T-helper 1 cell (primary cell): ENCODE data around the gene IFT74.

ENCODE experiments used
- DNase-seq, 5 donors: peaks; one replicate each; pipeline ENCODE4 v3.0.0-alpha.2; 2012 to 2020

IFT74 gene

GRCh38 chr9:26974927-26975326 is 18.7 kb downstream of the IFT74 start:
- no peak for DNase-seq

DNA sequence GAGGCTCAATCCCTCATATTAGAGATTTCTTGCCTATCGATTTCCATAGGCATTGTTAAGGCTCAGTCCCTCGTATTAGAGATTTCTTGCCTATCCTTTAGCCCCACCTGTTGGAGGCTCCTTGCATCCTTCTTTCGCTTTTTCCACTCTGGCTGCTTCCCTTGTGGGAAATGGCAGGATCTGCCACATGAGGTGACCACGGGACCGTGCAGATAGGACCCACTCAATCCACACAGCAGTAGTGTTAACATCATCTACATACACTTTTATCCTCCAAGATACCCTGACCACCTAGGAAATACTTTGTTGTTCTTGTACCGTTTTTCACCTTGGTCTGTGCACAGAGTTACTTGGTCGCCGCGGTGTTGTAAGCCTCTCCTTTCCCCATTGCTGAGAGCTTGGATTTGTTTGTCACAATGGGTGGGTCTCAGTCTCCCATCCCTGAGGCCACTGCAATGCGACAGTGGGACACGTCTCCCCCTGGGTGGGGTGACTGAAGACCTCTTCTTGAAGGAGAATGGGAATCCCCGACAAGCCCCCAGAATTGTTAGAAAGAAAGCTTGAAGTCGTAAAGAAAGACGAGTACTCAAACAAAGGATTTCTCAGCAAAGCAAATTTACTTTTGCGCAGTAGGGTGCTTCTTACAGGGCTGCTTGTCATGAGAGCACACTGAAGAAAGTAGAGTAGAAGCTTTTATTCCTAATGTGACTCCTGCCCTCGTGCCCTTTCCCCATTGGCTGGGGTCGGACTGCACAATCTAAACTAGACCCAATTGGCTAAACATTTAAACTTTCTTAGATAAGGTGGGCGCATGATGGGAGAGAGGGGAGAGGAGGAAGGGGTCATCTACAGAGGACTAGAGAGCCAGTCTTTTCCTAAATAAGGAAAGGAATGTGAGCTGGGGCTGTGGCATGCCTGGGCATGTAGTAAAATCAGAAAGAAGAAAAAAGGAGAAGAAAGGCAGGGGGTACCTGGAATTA is 19.8 kb downstream of the IFT74 start:
- DNase-seq = no peak

DNA sequence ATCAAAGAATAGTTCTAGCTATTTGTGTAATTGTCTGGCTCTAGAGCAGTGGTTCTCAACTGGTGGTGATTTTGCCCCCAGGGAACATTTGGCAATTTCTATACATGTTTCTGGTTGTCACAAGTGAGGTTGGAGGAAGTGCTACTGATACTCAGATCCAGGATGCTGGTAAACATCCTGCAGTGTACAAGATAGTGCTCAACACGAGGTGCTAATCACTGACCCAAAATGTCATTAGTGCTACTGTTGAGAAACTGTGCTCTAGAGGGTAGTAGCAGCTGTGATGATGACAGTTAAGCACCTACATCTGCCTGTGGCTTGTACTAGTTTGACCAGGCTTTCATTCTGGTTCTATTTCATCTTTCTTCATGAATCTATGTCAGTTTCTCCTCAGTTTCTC is 27.1 kb downstream of the IFT74 start:
- no peak for DNase-seq

GRCh38 chr9:26995810-26996209 is 39.6 kb downstream of the IFT74 start:
- no peak for DNase-seq

GRCh38 chr9:27003426-27004077 is 47.3 kb downstream of the IFT74 start:
- no peak for DNase-seq

DNA sequence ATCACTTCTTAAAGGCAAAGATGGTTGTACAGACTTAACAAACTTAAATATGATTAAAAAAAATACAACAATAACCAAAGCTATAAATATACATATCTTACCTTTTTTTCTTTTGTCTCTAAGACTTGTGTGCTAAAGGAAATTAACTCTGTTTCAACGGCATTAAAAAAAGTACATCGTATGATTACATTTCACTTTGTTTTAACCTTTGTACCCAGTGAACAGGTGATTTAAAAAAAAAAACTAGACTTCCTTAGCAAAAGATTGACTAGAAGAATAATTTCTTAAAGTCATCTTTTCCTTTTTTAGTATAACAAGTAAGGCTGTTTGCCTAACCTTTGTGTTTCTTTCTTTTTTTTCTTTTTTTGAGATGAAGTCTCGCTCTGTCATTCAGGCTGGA is 49.3 kb downstream of the IFT74 start, which contains the start of gene LRRC19:
Gene LRRC19, minus strand, starts transcription at position 182 of the 400 bp plus-strand sequence. CDS start 5,978 bp downstream, outside the sequence.
- no peak for DNase-seq

GRCh38 chr9:27019589-27019988 is 63.4 kb downstream of the IFT74 start:
- DNase-seq = no peak

GRCh38 chr9:27022920-27023319 is 66.7 kb downstream of the IFT74 start:
- DNase-seq = no peak

DNA sequence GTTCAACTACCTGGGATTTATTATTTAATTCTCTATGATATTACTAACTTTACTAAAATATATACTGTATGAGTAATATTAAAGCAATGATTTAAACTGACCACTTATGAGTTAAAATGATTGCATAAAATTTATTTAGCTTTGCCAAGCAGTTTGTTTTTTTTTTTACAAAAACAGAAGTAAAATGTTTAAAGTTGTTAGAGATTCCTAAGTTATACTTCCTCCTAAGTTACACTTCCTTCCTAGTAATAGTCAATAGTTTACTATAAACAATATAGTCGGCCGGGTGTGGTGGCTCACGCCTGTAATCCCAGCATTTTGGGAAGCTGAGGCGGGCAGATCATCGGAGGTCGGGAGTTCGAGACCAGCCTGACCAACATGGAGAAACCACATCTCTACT is 73.0 kb downstream of the IFT74 start:
- DNase-seq = no peak

GRCh38 chr9:27033815-27034403 is 77.7 kb downstream of the IFT74 start:
- DNase-seq = peak in 2 of 5 donors; percentile 15 to 25

GRCh38 chr9:27037499-27037898 is 81.3 kb downstream of the IFT74 start:
- DNase-seq = no peak

DNA sequence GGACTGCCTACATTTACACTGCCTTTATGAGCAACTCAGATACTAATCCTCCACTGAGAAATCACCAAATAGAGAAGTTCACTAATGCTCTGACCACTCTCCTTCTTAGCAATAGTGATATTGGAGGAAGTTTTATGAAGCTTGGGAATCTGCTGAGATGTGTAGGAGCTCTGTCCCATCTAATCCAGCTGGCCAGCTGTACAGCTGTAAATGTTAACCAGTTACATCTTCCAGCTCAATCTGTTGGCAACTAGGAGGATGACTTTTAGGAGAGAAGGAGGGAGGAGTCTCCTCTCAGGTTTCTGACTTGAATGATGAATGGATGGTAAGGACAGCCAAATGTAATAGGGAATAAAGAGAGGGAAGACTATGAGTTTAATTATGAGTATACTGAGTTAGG is 85.5 kb downstream of the IFT74 start:
- DNase-seq = no peak

GRCh38 chr9:27042476-27042875 is 86.3 kb downstream of the IFT74 start:
- no peak for DNase-seq

DNA sequence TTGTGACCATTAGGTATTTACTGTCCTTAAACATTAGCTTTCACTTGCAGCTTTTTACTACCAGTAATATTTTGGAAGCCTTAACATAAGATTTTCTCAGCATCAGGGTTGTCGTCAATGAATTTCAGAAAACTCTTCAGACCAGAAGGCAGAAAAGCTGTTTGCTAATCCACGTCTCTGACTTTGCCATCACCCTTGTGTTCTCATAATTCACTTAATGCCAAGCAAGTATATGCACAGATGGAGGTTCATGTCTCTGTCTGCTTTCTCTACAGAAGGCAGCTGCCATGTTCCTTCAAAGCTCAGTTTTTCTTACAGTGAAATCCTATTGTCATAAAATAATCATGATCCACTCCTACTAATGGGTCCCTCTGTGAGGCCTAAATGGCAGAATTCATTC is 87.0 kb downstream of the IFT74 start:
- no peak for DNase-seq

DNA sequence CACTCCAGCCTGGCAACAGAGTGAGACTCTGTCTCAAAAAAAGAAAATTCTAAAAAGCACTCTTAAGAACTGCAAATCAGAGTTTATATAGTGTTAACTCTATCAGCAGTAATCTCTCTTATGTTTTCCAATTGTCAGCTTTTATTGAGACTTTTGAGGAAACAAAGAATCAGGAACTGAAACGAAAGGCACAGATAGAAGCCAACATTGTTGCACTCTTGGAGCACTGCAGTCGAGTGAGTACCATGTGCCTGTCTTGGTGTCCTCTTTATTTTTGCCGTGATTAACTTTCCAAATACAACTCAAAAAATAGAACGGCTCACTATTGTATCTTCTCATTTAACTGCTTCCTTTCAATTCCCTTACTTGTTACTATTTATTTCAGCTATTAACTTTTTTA is 90.9 kb downstream of the IFT74 start:
- DNase-seq = no peak

DNA sequence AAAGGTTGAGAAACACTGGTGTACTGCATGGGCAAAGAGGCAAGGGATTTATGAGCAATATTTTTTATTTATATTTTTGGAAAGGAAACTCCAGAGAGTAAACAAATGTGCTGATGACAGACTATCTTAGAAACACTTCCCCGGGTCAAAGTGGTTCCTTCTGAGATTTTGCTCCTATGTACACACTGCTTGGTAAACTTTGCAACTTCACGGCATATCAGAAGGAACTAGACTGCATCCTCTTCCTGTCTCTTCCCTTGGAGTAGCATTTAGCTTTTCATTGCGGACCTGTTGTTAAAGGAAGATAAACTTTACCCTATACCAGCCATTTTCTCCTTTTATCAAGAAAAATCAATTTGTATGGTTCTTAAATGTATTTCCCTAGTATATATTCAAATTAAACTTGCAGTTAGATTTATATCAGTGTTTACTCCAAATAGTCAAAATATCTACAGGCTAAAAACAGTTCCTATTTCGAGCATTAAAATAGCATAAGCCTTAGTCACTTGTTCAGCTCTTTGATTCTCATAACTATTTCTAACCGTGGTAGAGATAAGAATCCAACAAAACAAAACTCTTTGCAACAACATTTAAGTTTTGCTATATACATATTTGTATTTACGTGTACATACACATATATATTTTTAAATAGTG is 97.3 kb downstream of the IFT74 start:
- no peak for DNase-seq

DNA sequence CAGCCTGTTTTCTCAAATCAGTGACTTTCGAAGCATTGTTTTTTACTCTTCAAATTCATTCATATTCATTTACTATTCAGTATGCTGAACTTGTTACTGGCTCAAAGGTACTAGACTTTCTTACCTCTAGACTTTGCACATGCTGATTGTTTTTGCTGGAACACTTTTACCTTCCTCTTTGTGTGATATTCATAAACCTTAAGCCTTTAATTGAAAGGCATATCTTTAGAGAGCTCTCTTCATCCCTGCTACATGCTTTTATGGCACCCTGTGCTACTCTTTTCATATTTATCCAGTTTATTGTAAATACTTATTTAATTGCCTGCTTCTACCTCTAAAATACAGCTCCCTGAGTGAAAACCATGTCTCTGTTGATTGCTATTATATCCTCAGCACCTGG is 97.9 kb downstream of the IFT74 start:
- DNase-seq = no peak

DNA sequence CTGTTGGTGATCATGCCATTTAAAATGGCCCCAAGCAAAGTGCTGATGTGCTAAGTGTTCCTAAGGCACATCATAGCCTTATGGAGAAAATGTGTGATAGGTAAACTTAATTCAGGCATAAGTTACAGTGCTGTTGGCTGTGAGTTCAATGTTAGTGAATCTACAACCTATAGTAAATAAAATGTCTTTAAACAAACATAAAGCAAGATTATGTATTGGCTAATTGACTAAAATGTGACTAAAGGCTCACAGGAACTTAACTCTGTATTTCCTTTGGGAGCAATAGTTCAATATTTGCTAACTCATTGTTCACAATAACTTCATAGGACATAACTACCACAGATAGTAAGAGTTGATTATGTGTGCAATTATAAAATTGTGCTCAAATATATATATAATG is 98.6 kb downstream of the IFT74 start:
- DNase-seq = no peak

DNA sequence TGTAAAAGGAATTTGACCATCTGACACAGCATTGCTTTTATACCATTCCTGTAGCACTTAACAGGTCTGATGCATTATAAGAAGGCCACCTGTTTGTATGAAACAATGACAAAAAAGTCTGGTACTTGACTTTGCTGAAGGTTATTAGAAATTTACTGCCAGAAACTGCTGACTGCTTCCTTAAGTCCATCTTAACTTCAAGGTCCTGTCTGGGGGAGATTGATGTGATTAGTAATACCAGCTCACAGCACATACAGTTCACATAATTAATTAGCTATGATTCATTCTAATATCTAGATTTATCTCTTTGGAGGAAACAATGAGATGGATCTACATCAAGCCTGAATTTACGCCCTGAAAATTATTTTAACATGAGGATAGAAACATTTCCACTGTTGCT is 103.2 kb downstream of the IFT74 start:
- DNase-seq = no peak

DNA sequence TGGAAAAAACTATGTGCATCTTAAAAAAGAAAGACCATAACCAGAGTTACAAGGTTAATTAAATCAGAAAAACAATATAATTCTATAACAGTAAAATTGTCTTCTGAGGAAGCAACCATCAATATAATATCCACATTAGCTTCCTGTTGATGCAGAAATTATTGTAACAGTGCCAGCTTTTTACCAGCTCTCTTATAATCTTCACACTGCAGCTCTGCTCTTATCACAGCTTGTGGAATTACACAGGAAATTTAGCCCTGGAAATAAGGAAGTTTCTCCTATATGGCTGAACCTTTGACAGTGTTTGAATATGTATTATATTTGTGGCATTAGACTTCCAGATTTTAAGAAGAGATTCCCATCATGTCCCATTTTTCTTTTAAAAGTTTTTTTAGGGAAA is 103.7 kb downstream of the IFT74 start:
- DNase-seq = no peak

GRCh38 chr9:27065288-27065687 is 109.1 kb downstream of the IFT74 start:
- DNase-seq = no peak

GRCh38 chr9:27073841-27074728 is 117.9 kb downstream of the IFT74 start:
- DNase-seq = no peak
